GM23338 (cell line): ENCODE results near the gene MARK2. TPM values are rescaled to one million over a fixed set of nuclear protein-coding genes. Genes with fewer than 3 reads are reported as not detected.
A peak's percentile ranks its signal among the peaks of the same experiment; 100 is the strongest.

Experiments used
- ATAC-seq: fragments of 200-7000 bp; cut with Tn5 transposase; 3 replicates; pipeline ENCODE4 v1.9.1; 2020
- DNase-seq: peaks from one replicate; pipeline ENCODE4 v3.0.0-alpha.2; 2015; ENCODE audit warnings: low spot score
- H2AFZ ChIP-seq: fragments of 200-600 bp; sonication (generic); 2 replicates; pipeline ENCODE4 v1.8.0; 2016; ENCODE audit warnings: antibody characterized with exemption, mild to moderate bottlenecking, moderate library complexity
- H3F3A ChIP-seq: fragments of 200-600 bp; sonication (generic); replicated peaks from 2 replicates; pipeline ENCODE4 v1.8.0; 2017; ENCODE audit warnings: antibody characterized with exemption, mixed run types, low read depth
- H3K27ac ChIP-seq: fragments of 200-600 bp; sonication (generic); 2 replicates; pipeline ENCODE4 v1.6.1; 2016; ENCODE audit warnings: low read depth
- H3K27me3 ChIP-seq: fragments of 200-600 bp; sonication (generic); 2 replicates; pipeline ENCODE4 v1.8.0; 2016; ENCODE audit warnings: mild to moderate bottlenecking, mixed run types, moderate library complexity; ENCODE audit not compliant: insufficient read depth
- H3K36me3 ChIP-seq: fragments of 200-600 bp; sonication (generic); 2 replicates; pipeline ENCODE4 v1.8.0; 2016; ENCODE audit warnings: mild to moderate bottlenecking; ENCODE audit not compliant: insufficient read depth
- H3K4me1 ChIP-seq: fragments of 200-600 bp; sonication (generic); 2 replicates; pipeline ENCODE4 v1.8.0; 2016; ENCODE audit warnings: mild to moderate bottlenecking, moderate library complexity; ENCODE audit not compliant: insufficient read depth
- H3K4me2 ChIP-seq: fragments of 200-600 bp; sonication (generic); 2 replicates; pipeline ENCODE4 v1.7.1; 2017; ENCODE audit warnings: mixed run types
- H3K4me3 ChIP-seq: fragments of 200-600 bp; sonication (generic); 2 replicates; pipeline ENCODE4 v1.6.1; 2016; ENCODE audit warnings: mixed run types
- H3K79me2 ChIP-seq: fragments of 200-600 bp; sonication (generic); replicated peaks from 2 replicates; pipeline ENCODE4 v1.8.0; 2017; ENCODE audit warnings: mild to moderate bottlenecking; ENCODE audit not compliant: insufficient read depth
- H3K9me2 ChIP-seq: fragments of 200-600 bp; sonication (generic); 2 replicates; pipeline ENCODE4 v1.8.0; 2017; ENCODE audit not compliant: insufficient read depth
- H4K20me1 ChIP-seq: fragments of 200-600 bp; sonication (generic); replicated peaks from 2 replicates; pipeline ENCODE4 v1.8.0; 2017; ENCODE audit warnings: mild to moderate bottlenecking; ENCODE audit not compliant: insufficient read depth
- H3K27ac Mint-ChIP-seq: 2 replicates; pipeline ENCODE4 v1.8.0; 2020; ENCODE audit warnings: inconsistent platforms, mild to moderate bottlenecking, moderate library complexity, mixed read lengths
- H3K27me3 Mint-ChIP-seq: 3 replicates; pipeline ENCODE4 v1.8.0; 2022; ENCODE audit warnings: low read depth, mild to moderate bottlenecking, moderate library complexity, mixed read lengths, inconsistent platforms; ENCODE audit not compliant: insufficient read depth, poor library complexity
- H3K36me3 Mint-ChIP-seq: 3 replicates; pipeline ENCODE4 v1.8.0; 2021; ENCODE audit warnings: low read depth, mild to moderate bottlenecking, inconsistent platforms, moderate library complexity, mixed read lengths
- H3K4me1 Mint-ChIP-seq: 3 replicates; pipeline ENCODE4 v1.8.0; 2020; ENCODE audit warnings: mild to moderate bottlenecking, inconsistent platforms, mixed read lengths
- H3K4me3 Mint-ChIP-seq: 3 replicates; pipeline ENCODE4 v1.8.0; 2021; ENCODE audit warnings: moderate library complexity, mild to moderate bottlenecking, inconsistent platforms, mixed read lengths
- H3K9me3 Mint-ChIP-seq: 3 replicates; pipeline ENCODE4 v1.8.0; 2020; ENCODE audit warnings: moderate library complexity, mild to moderate bottlenecking, inconsistent platforms, mixed read lengths
- CREB1 ChIP-seq: fragments of 250-450 bp; sonication (Bioruptor Pico); IDR thresholded peaks from 2 replicates; pipeline ENCODE4 v1.5.0; 2020; ENCODE audit warnings: low read depth, mild to moderate bottlenecking, moderate library complexity
- EZH2 ChIP-seq: fragments of 200-600 bp; sonication (generic); IDR thresholded peaks from one replicate; pipeline ENCODE4 v1.8.0; 2017; ENCODE audit warnings: antibody characterized with exemption, mild to moderate bottlenecking, low read depth; ENCODE audit not compliant: unreplicated experiment
- EZH2phosphoT487 ChIP-seq: fragments of 200-600 bp; sonication (generic); IDR thresholded peaks from one replicate; pipeline ENCODE4 v1.8.1; 2018; ENCODE audit warnings: antibody characterized with exemption; ENCODE audit not compliant: unreplicated experiment
- polyA plus RNA-seq: library from polyadenylated mRNA; unstranded; fragments of >200 nt; fragmentation: Nextera tagmentation; extraction: Ambion mirVana; gene quantifications from 2 replicates; pipeline ENCODE4 v1.2.1, GENCODE V29; 2016
- total RNA-seq: library from RNA; depleted of rRNA; stranded (reverse); fragments of >200 nt; shearing (Covaris generic); gene quantifications from 2 replicates; pipeline ENCODE4 v1.2.3, GENCODE V29; 2014
- TF ChIP-seq, protein P1 (sequence below): IDR thresholded peaks from one replicate; pipeline ENCODE4 v1.6.1; 2018; ENCODE audit warnings: antibody characterized with exemption; ENCODE audit not compliant: unreplicated experiment
- TF ChIP-seq, protein P2 (sequence below), 2 experiments: fragments of 200-600 bp in 1 of 2; sonication (generic) in 1 of 2; conservative IDR thresholded peaks; 2 replicates each; pipeline versions ENCODE4 v1.5.1 to v1.6.1; 2016 to 2017; ENCODE audit warnings: antibody characterized with exemption in 2 of 2, low read depth in 2 of 2, mild to moderate bottlenecking in 2 of 2, moderate library complexity in 1 of 2

The MARK2 gene
- total and polyA plus RNA-seq, 2 experiments from 2014 or later: 18.7 to 42.6 TPM

DNA sequence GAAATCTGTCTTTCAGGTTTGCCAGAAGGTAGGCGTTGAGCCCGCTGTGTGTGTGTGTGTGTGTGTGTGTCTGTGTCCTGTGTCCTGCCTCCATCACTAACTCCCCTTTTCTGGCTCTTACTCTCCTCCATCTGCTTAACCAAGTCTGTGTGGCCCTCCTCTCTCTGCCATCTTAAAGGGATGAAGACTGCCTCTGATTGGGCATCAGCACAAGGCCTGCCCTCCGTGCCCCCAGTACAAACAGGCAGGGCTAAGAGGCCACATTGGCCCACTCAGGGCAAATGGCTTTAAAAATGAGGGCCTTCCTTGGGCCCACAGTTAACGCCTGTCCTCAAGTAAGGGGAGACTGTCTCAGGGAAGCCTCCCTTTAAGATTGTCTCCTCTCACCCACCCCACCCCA is 67.2 kb downstream of the MARK2 start:
- ATAC-seq: no peak
- H2AFZ ChIP-seq: no peak overlapping the region
- H3K27ac Mint-ChIP-seq: peak overlapping the region; percentile 88
- no peaks in the 10 kb centered on the region for H3K27me3 ChIP-seq
- H3K4me3 ChIP-seq: no peak overlapping the region
- no peak for DNase-seq
- H3K36me3 Mint-ChIP-seq: peaks cover 44% of the 10 kb centered on the region
- H4K20me1 ChIP-seq: peaks cover 7% of the 10 kb centered on the region; the same call in 1 of the 2 replicates
- TF ChIP-seq, protein P1, sequence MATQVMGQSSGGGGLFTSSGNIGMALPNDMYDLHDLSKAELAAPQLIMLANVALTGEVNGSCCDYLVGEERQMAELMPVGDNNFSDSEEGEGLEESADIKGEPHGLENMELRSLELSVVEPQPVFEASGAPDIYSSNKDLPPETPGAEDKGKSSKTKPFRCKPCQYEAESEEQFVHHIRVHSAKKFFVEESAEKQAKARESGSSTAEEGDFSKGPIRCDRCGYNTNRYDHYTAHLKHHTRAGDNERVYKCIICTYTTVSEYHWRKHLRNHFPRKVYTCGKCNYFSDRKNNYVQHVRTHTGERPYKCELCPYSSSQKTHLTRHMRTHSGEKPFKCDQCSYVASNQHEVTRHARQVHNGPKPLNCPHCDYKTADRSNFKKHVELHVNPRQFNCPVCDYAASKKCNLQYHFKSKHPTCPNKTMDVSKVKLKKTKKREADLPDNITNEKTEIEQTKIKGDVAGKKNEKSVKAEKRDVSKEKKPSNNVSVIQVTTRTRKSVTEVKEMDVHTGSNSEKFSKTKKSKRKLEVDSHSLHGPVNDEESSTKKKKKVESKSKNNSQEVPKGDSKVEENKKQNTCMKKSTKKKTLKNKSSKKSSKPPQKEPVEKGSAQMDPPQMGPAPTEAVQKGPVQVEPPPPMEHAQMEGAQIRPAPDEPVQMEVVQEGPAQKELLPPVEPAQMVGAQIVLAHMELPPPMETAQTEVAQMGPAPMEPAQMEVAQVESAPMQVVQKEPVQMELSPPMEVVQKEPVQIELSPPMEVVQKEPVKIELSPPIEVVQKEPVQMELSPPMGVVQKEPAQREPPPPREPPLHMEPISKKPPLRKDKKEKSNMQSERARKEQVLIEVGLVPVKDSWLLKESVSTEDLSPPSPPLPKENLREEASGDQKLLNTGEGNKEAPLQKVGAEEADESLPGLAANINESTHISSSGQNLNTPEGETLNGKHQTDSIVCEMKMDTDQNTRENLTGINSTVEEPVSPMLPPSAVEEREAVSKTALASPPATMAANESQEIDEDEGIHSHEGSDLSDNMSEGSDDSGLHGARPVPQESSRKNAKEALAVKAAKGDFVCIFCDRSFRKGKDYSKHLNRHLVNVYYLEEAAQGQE: no peak
- TF ChIP-seq CREB1 (CRISPR knock-in tag) (no peak), EZH2 (no peak)
- H3K4me1 Mint-ChIP-seq: peaks cover 54% of the 10 kb centered on the region
- H3K27ac ChIP-seq: no peak overlapping the region; the same call in 1 of the 2 replicates
- no peak overlapping the region for H3K4me3 Mint-ChIP-seq
- H3K4me2 ChIP-seq: no peak overlapping the region; the same call in 1 of the 2 replicates
- no peaks in the 10 kb centered on the region for H3K79me2 ChIP-seq
- no peaks in the 10 kb centered on the region for H3K9me3 Mint-ChIP-seq
- H3K4me1 ChIP-seq: peaks cover 52% of the 10 kb centered on the region
- peaks cover 22% of the 10 kb centered on the region for H3K27me3 Mint-ChIP-seq
- peaks cover 24% of the 10 kb centered on the region for H3F3A ChIP-seq
- no peaks in the 10 kb centered on the region; the same call in 1 of the 2 replicates for H3K36me3 ChIP-seq
- no peaks in the 10 kb centered on the region for H3K9me2 ChIP-seq

DNA sequence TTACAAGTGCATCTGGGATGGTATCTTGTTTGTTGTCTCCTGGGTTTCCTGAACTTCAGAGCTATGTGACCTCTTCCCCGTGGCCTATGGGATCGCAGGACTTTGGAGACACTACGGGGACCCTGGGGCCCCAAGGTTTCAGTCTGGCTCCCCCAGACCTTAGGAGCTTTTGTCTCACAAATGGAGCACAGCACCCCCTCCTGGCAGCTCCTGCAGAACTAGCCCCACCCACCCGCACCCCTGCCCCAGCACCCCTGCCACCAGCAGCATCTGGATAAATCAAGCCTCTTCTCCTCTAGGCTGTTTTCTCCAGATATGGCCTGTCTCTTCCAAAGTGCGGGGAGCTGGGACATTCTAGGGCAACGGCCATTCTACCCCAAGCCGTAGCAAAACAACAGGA is 67.7 kb downstream of the MARK2 start:
- DNase-seq (peak; percentile 70), ATAC-seq (peak; percentile 1; the same call in 2 of the 3 replicates)
- TF ChIP-seq EZH2phosphoT487: no peak
- TF ChIP-seq, protein P2, sequence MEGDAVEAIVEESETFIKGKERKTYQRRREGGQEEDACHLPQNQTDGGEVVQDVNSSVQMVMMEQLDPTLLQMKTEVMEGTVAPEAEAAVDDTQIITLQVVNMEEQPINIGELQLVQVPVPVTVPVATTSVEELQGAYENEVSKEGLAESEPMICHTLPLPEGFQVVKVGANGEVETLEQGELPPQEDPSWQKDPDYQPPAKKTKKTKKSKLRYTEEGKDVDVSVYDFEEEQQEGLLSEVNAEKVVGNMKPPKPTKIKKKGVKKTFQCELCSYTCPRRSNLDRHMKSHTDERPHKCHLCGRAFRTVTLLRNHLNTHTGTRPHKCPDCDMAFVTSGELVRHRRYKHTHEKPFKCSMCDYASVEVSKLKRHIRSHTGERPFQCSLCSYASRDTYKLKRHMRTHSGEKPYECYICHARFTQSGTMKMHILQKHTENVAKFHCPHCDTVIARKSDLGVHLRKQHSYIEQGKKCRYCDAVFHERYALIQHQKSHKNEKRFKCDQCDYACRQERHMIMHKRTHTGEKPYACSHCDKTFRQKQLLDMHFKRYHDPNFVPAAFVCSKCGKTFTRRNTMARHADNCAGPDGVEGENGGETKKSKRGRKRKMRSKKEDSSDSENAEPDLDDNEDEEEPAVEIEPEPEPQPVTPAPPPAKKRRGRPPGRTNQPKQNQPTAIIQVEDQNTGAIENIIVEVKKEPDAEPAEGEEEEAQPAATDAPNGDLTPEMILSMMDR (conservative IDR thresholded peaks at IDR 0.05; ENCODE audit: low read depth in 2 of 2): peak; percentile 30 to 55; a peak in 3 of 4 replicates
- TF ChIP-seq EZH2: no peak
- Histone ChIP-seq H3K4me3 (no peak overlapping the region), H2AFZ (no peak overlapping the region), H4K20me1 (peaks cover 7% of the 10 kb centered on the region; the same call in 1 of the 2 replicates), H3K79me2 (no peaks in the 10 kb centered on the region), H3K4me2 (0 out of 2 replicates have a peak overlapping the region, but pooled peaks have one; percentile 32), H3K27me3 (no peaks in the 10 kb centered on the region), H3K27ac (0 out of 2 replicates have a peak overlapping the region, but pooled peaks have one; percentile 78), H3K4me1 (peaks cover 56% of the 10 kb centered on the region), H3F3A (peaks cover 23% of the 10 kb centered on the region), H3K36me3 (no peaks in the 10 kb centered on the region; the same call in 1 of the 2 replicates), H3K9me2 (no peaks in the 10 kb centered on the region)
- Mint-ChIP-seq H3K27ac (no peak overlapping the region), H3K4me3 (no peak overlapping the region), H3K36me3 (peaks cover 43% of the 10 kb centered on the region), H3K4me1 (peaks cover 58% of the 10 kb centered on the region), H3K9me3 (no peaks in the 10 kb centered on the region; the same call in 2 of the 3 replicates), H3K27me3 (peaks cover 21% of the 10 kb centered on the region)
